BLaER1 treated with 17β-estradiol and CSF1 and Interleukin-3, amounts not matched to agents 10 nM and 100 nM (cell line): ENCODE measurements around the gene TCF12.

Experiments used
- H3K27ac ChIP-seq, 11 experiments: shearing (Covaris generic); formaldehyde crosslinking; 2 replicates each; pipeline ENCODE4 v1.8.1; 2022
- H3K27me3 ChIP-seq, 11 experiments: shearing (Covaris generic); formaldehyde crosslinking; 2 replicates each; pipeline ENCODE4 v1.8.1; 2022
- H3K36me3 ChIP-seq, 11 experiments: shearing (Covaris generic); formaldehyde crosslinking; 2 replicates each; pipeline ENCODE4 v1.8.1; 2022
- H3K4me1 ChIP-seq, 10 experiments: shearing (Covaris generic); formaldehyde crosslinking; 2 replicates each; pipeline ENCODE4 v1.8.1; 2022
- H3K4me2 ChIP-seq, 11 experiments: shearing (Covaris generic); formaldehyde crosslinking; 2 replicates each; pipeline ENCODE4 v1.8.1; 2022
- H3K4me3 ChIP-seq, 10 experiments: shearing (Covaris generic); formaldehyde crosslinking; 2 replicates each; pipeline ENCODE4 v1.8.1; 2022
- H3K9ac ChIP-seq, 11 experiments: shearing (Covaris generic); formaldehyde crosslinking; 2 replicates each; pipeline ENCODE4 v1.8.1; 2022
- H3K9me3 ChIP-seq, 11 experiments: shearing (Covaris generic); formaldehyde crosslinking; replicated peaks in 1 of 11; 2 replicates each; pipeline ENCODE4 v1.8.1; 2022
- H4K20me1 ChIP-seq, 11 experiments: shearing (Covaris generic); formaldehyde crosslinking; 2 replicates each; pipeline ENCODE4 v1.8.1; 2022
- Cebpa-rat ChIP-seq, 11 experiments: shearing (Covaris generic); IDR thresholded peaks; 2 replicates each; pipeline ENCODE4 v1.8.1; 2022

TCF12 gene

GRCh38 chr15:56918046-56918938 is at the start of gene TCF12:
TSS of gene TCF12 (plus strand) at chr15:56918644. CDS start at chr15:56919914, 1,270 bp downstream.
- H3K4me2 ChIP-seq: peak within 1 kb of the TSS; percentile 62 to 93 (median 87)
- peaks cover 2 to 27% (median 16%) of the 10 kb centered on the region in 11 experiments; a peak in 19 of 22 replicates for H3K36me3 ChIP-seq
- TF ChIP-seq Cebpa-rat (IDR thresholded peaks at IDR 0.05): no peak
- H3K27ac ChIP-seq: peak within 1 kb of the TSS; percentile 98 to 100 (median 99)
- H3K4me3 ChIP-seq: peak within 1 kb of the TSS; percentile 87 to 100 (median 96)
- H3K9me3 ChIP-seq: peaks cover 0 to 15% (median 6%) of the 10 kb centered on the region in 11 experiments; a peak in 10 of 22 replicates
- H3K4me1 ChIP-seq: peaks cover 17 to 50% (median 35%) of the 10 kb centered on the region in 10 experiments
- peaks cover 0 to 17% (median 6%) of the 10 kb centered on the region in 11 experiments; a peak in 8 of 22 replicates for H4K20me1 ChIP-seq
- peak within 1 kb of the TSS; percentile 95 to 100 (median 99) for H3K9ac ChIP-seq
- H3K27me3 ChIP-seq: no peaks in the 10 kb centered on the region

GRCh38 chr15:56869573-56869972 is 48.9 kb upstream of the TCF12 start:
- no peak overlapping the region for H3K9ac ChIP-seq
- H3K27ac ChIP-seq: no peak overlapping the region
- H3K4me1 ChIP-seq: peaks cover 0 to 18% (median 0%) of the 10 kb centered on the region in 10 experiments; a peak in 4 of 20 replicates
- TF ChIP-seq Cebpa-rat (IDR thresholded peaks at IDR 0.05): no peak
- no peaks in the 10 kb centered on the region for H4K20me1 ChIP-seq
- H3K36me3 ChIP-seq: no peaks in the 10 kb centered on the region
- H3K27me3 ChIP-seq: no peaks in the 10 kb centered on the region
- H3K4me3 ChIP-seq: no peak overlapping the region
- H3K9me3 ChIP-seq: no peaks in the 10 kb centered on the region
- H3K4me2 ChIP-seq: no peak overlapping the region

- Histone ChIP-seq H3K36me3 (no peaks in the 10 kb centered on the region), H4K20me1 (no peaks in the 10 kb centered on the region), H3K27ac (no peak overlapping the region), H3K4me1 (peaks cover 0 to 18% (median 0%) of the 10 kb centered on the region in 10 experiments; a peak in 4 of 20 replicates), H3K9me3 (no peaks in the 10 kb centered on the region), H3K9ac (no peak overlapping the region), H3K27me3 (no peaks in the 10 kb centered on the region), H3K4me3 (no peak overlapping the region), H3K4me2 (0 out of 22 replicates have a peak overlapping the region, but pooled peaks of 1 of the 11 experiments have one; percentile 10)
- no peak for TF ChIP-seq Cebpa-rat (IDR thresholded peaks at IDR 0.05)
Measured at GRCh38 chr15:56871185-56871584, 47.3 kb upstream of the TCF12 start.

- H3K9ac ChIP-seq: no peak overlapping the region
- H3K27ac ChIP-seq: no peak overlapping the region
- peaks cover 0 to 16% (median 0%) of the 10 kb centered on the region in 10 experiments; a peak in 6 of 20 replicates for H3K4me1 ChIP-seq
- no peaks in the 10 kb centered on the region for H3K27me3 ChIP-seq
- no peaks in the 10 kb centered on the region for H3K36me3 ChIP-seq
- no peak overlapping the region for H3K4me3 ChIP-seq
- no peak overlapping the region for H3K4me2 ChIP-seq
- H4K20me1 ChIP-seq: no peaks in the 10 kb centered on the region
- no peak for TF ChIP-seq Cebpa-rat (IDR thresholded peaks at IDR 0.05)
- peaks cover 0 to 5% (median 0%) of the 10 kb centered on the region in 11 experiments; a peak in 2 of 22 replicates for H3K9me3 ChIP-seq
Measured at GRCh38 chr15:56871867-56872266, 46.6 kb upstream of the TCF12 start.

- peak in 3 of 11 experiments; percentile 13 to 79 (median 68); a peak in 5 of 22 replicates for TF ChIP-seq Cebpa-rat (IDR thresholded peaks at IDR 0.05)
- H3K36me3 ChIP-seq: no peaks in the 10 kb centered on the region
- peak overlapping the region in 2 of 11 experiments; percentile 57 to 68; a peak in 5 of 22 replicates for H3K9ac ChIP-seq
- peak overlapping the region in 6 of 11 experiments; percentile 55 to 87 (median 70); a peak in 12 of 22 replicates for H3K27ac ChIP-seq
- H3K9me3 ChIP-seq: peaks cover 0 to 24% (median 0%) of the 10 kb centered on the region in 11 experiments; a peak in 6 of 22 replicates
- no peak overlapping the region for H3K4me3 ChIP-seq
- H4K20me1 ChIP-seq: no peaks in the 10 kb centered on the region
- peaks cover 0 to 30% (median 0%) of the 10 kb centered on the region in 10 experiments; a peak in 7 of 20 replicates for H3K4me1 ChIP-seq
- peak overlapping the region in 3 of 11 experiments; percentile 49 to 55 (median 52); a peak in 5 of 22 replicates for H3K4me2 ChIP-seq
- H3K27me3 ChIP-seq: no peaks in the 10 kb centered on the region
Measured at GRCh38 chr15:56877255-56877970, 41.0 kb upstream of the TCF12 start.

- Histone ChIP-seq H4K20me1 (no peaks in the 10 kb centered on the region), H3K9ac (no peak overlapping the region), H3K9me3 (peaks cover 0 to 24% (median 0%) of the 10 kb centered on the region in 11 experiments; a peak in 6 of 22 replicates), H3K4me1 (peaks cover 0 to 30% (median 0%) of the 10 kb centered on the region in 10 experiments; a peak in 7 of 20 replicates), H3K36me3 (no peaks in the 10 kb centered on the region), H3K27ac (peak overlapping the region in 2 of 11 experiments; percentile 7 to 41; a peak in 2 of 22 replicates), H3K4me2 (peak overlapping the region in 1 of 11 experiments; percentile 30; a peak in 2 of 22 replicates), H3K27me3 (no peaks in the 10 kb centered on the region), H3K4me3 (no peak overlapping the region)
- no peak for TF ChIP-seq Cebpa-rat (IDR thresholded peaks at IDR 0.05)
Measured at GRCh38 chr15:56879502-56879901, 38.9 kb upstream of the TCF12 start.

- Histone ChIP-seq H3K9ac (no peak overlapping the region), H3K27me3 (no peaks in the 10 kb centered on the region), H3K27ac (no peak overlapping the region), H3K4me2 (no peak overlapping the region), H3K4me1 (peaks cover 8 to 47% (median 17%) of the 10 kb centered on the region in 10 experiments), H3K4me3 (no peak overlapping the region), H3K9me3 (peaks cover 0 to 8% (median 0%) of the 10 kb centered on the region in 11 experiments; a peak in 5 of 22 replicates), H3K36me3 (no peaks in the 10 kb centered on the region), H4K20me1 (no peaks in the 10 kb centered on the region)
- TF ChIP-seq Cebpa-rat (IDR thresholded peaks at IDR 0.05): no peak
Measured at GRCh38 chr15:56883088-56883487, 35.4 kb upstream of the TCF12 start.

- Histone ChIP-seq H3K9ac (peak overlapping the region; percentile 80 to 95 (median 86)), H3K9me3 (no peaks in the 10 kb centered on the region), H3K27ac (peak overlapping the region; percentile 71 to 94 (median 90)), H3K4me2 (peak overlapping the region; percentile 80 to 97 (median 92)), H3K36me3 (no peaks in the 10 kb centered on the region), H4K20me1 (no peaks in the 10 kb centered on the region), H3K4me3 (peak overlapping the region; percentile 61 to 76 (median 68)), H3K27me3 (no peaks in the 10 kb centered on the region), H3K4me1 (peaks cover 13 to 45% (median 21%) of the 10 kb centered on the region in 10 experiments)
- TF ChIP-seq Cebpa-rat (IDR thresholded peaks at IDR 0.05): no peak
Measured at GRCh38 chr15:56886363-56886931, 32.0 kb upstream of the TCF12 start.
